GM19240 (cell line): ENCODE measurements around the gene RIMS4.
"Not testable (repeated sequence)": the region's sequence is repeated elsewhere in the genome, so short reads cannot be mapped to it uniquely, and the experiment has no call there.

Source experiments
- DNase-seq: peaks from one replicate; pipeline ENCODE4 v3.0.0; 2011; ENCODE audit warnings: low spot score; ENCODE audit not compliant: insufficient read length

RIMS4 gene

DNA sequence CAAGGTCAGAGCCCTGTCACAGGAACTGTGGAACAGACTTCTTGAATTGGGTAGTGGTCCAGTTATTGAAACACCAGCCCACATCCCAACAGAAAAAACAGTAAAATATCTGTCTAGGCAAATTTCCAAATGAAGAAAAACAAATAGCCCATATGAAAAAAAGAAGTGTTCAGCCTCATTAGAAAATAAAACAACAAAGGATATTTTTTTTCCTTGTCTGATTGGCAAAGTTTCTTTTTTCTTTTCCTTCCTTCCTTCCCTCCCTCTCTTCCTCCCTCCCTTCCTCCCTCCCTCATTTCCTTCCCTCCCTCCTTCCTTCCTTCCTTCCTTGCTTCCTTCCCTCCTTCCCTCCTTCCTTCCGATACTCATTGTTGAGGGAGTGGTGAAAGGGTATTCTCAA, 20.6 kb upstream of the RIMS4 start:
- DNase-seq: no peak

DNA sequence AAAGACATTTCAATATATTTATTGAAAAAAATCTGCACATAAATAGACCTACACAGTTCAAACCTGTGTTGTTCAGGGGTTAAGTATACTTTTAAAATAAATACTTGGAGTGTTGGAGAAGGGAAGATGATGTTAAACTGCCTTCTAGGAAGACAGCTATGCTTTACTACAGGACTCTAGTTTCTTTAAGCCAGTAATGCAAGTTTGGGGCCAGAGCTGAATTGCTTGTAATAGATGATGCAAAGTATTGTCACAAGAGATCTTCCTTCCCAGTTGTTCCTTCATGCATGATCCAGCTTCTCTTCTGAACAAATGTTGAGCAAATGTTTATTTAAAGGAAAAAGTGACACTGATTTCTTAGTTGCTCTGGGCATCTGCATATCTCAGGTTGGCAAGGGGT, 20.2 kb upstream of the RIMS4 start:
- no peak for DNase-seq

- DNase-seq: no peak
These were observed 19.3 kb upstream of the RIMS4 start for GRCh38 chr20:44829688-44830087.

GRCh38 chr20:44828640-44829039, 18.3 kb upstream of the RIMS4 start:
- no peak for DNase-seq

DNA sequence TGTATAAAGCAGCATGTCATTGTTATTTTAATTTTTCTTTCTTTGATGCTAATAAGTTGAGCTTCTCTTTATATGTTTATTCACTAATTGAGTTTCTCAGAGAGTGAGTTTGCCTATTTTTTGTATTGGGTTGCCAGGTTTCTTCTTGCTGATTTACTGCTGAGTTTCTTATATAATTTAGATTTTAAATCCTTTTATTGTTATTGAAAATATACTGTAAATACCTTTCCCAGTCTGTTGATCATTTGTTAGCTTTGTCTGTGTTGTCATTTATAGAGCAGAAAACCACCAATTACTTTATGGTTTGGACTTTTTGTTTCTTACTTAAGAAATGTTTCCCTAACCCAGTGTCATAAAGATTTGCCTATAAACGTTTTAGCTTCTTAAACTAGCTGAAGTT, 17.1 kb upstream of the RIMS4 start:
- DNase-seq: no peak

DNA sequence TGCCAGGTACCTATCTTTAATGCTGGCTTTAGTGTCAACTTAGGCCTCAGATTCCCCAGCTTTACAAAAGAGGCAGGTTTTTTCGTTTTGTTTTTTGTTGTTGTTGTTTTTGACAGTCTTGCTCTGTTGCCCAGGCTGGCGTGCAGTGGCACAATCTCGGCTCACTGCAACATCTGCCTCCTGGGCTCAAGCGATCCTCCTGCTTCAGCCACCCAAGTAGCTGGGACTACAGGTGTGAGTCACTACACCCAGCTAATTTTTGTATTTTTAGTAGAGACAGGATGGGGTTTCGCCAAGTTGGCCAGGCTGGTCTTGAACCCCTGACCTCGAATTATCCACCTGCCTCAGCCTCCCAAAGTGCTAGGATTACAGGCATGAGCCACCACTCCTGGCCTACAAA, 11.2 kb upstream of the RIMS4 start:
- DNase-seq: not testable (repeated sequence)

- no peak for DNase-seq
These were observed 9.6 kb upstream of the RIMS4 start for GRCh38 chr20:44819936-44820335.

GRCh38 chr20:44817143-44817910, 7.0 kb upstream of the RIMS4 start:
- no peak for DNase-seq

- DNase-seq: no peak
These were observed 4.6 kb upstream of the RIMS4 start for GRCh38 chr20:44814937-44815336.

GRCh38 chr20:44811150-44811685, 872 bp upstream of the RIMS4 start:
- no peak for DNase-seq

- no peak for DNase-seq
These were observed 320 bp downstream of the RIMS4 start for GRCh38 chr20:44810061-44810390.

DNA sequence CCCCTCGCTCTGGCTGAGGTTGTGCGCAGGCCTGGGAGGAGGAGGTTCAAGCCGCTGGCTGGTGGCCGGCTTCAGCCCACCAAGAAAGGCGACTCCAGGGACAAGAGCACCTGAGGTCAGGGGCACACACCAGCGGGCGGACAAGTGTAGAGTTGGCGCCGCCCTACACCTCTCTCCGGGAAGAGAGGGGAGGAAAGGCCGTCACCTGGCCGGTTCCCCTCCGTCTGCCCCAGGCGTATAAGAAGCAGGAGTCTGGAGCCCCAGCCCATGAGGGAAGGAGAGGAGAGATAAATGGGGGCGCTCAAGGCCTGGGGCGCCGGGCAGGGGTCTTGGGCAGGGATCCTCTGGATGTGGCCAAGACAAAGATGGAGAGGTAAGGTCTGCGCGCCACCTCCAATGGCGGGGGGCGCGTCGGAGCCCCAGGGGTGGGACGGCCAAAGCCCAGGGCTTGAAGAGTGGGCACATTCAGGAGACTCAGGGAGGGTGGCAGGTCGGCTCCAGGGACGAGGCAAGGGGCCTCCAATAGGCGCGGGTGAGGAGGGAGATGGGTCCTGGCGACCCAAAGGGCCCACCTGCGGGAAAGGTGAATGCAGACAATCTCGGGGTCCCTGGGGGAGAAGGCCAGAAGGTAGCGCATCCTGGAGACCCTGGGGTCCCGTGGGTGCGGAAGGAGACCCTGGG, 826 bp downstream of the RIMS4 start:
- no peak for DNase-seq

DNA sequence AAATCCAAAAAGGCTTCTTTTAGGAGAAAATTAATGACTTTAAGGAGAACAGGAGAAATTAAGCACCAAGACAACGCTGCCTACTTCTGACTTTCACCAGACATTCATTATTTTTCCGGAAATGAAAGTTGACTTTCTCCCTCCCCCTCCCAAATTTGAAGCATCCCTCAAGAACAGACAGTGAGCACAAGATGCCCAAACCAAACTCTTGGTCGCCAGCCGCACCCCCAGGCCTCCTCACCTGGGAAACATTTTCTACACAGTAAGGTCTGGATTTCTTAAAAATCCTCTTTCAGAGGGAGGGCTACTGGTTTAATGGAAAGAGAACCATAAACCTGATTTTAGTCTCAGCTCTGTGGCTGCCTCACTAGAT, 2.7 kb downstream of the RIMS4 start:
- DNase-seq: no peak

DNA sequence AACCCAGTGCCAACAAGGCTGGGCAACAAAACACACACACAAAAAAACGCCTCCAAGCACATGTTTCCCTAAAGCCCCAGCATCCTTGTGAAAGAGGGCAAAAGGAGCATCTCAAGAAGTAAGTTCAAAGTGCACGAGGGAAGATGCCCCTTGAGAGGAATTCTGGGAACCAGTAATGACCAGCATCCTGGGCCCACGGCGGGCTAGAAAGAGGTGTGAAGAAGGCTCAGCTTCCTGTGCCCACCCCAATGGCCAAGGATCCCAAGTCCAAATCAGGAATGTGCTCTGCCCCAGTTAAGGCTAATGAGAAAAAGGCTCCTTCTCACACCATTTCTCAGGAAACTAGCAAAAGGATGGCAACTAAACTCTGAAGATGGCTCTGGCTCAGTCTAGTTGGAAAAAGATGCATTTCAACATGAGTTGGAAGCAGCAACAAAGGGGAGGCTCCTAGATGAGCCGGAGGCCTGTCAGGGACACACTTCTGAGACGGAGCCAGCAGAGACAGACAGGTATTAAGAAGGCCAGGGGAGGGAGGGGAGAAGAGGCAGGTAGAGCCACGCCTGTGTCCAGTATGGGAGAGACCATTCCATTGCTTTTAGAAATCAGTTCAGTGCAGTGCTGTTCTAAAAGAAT, 3.2 kb downstream of the RIMS4 start:
- no peak for DNase-seq

GRCh38 chr20:44805979-44806620, 4.2 kb downstream of the RIMS4 start:
- no peak for DNase-seq

GRCh38 chr20:44805335-44805978, 4.9 kb downstream of the RIMS4 start:
- no peak for DNase-seq

DNA sequence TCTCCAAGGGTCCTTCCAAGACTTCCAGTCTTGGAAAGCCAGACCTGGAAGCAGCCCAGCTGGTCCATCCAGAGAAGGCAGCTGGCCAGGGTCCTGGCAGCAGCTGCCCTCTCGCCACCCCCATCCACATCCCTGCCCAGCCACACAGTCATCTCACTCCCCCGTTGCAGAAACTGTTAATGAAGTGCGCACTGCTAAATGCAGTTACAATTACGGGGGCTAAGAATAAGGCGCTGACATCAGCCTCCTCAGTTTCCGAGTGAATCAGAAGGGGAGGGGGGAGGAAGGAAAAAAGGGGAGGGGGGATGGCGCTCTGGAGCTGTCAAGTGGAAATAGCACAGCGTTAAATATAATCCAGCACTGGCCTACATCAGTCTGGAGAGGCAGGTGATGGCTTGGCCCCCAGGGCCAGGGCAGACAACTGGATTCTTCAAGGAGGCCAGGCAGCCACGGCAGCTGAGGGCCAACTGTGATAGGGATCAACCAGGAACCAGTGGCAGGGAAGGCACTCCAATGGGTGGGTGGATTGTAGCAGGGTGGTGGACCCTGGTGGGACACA, 6.9 kb downstream of the RIMS4 start:
- DNase-seq: no peak

- no peak for DNase-seq
These were observed 7.6 kb downstream of the RIMS4 start for GRCh38 chr20:44802702-44803101.

GRCh38 chr20:44800391-44801046, 9.8 kb downstream of the RIMS4 start:
- no peak for DNase-seq

DNA sequence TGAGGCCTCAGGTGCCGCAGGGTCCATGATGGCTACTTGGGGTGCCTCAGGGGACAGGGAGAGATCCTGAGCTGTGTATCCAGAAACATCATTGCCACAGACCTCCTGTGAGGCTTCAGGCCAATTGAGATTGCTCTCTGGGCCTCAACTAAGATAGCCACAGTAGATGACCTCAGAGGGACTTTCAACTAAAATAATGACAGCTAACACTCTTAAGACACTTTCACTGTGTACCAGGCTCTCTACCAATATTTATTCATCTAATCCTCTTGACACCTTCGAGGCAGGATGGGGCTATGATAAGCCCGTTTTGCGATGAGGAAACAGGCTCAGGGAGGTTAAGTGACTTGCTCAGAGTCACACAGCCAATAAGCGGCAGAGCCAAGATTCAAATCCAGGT, 10.7 kb downstream of the RIMS4 start:
- no peak for DNase-seq
